GM19372 (cell line): ENCODE results near the gene NCR2.

ENCODE experiments used
- ATAC-seq: cut with Tn5 transposase; IDR thresholded peaks from one replicate; pipeline ENCODE4 v1.9.1; 2021; ENCODE audit warnings: mild to moderate bottlenecking, low read depth, moderate library complexity; ENCODE audit not compliant: unreplicated experiment

Gene NCR2

DNA sequence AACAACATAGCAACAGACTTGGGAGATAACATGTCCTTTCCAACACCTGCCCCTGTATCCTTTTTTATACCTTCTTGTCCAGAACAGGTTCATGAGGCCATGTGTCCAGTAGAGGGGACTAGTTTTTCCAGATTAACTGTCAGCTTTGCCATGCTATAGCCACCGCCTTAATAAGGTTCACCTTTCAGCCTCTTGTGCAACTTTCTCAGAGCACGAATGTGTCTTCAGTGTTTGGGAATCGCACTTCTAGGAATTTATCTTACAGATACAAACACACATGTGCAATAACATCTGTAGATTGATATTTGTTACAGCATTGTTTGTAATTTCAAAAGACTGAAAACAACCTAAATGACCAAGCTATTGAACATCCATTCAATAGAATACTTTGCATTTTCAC, 21.4 kb downstream of the NCR2 start:
- no peak for ATAC-seq

DNA sequence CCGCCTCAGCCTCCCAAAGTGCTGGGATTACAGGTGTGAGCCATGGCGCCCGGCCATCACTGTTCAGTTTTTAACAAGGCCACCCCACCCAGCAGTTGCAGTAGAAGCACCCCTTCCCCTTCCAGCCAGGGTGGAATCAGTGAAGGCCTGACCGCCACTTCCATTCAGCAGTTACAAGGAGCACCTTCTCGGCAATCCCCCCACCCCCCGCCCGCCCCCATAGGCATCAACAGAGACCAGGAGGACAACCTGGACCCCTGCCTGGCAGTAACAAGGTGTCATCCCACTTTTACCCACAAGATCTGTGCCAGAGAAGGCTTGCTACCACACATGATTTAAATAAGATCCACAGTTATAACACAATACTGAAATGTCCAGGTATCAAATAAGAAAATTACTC, 23.1 kb downstream of the NCR2 start:
- ATAC-seq = no peak

- ATAC-seq = no peak
Observed at GRCh38 chr6:41359617-41360313, 24.4 kb downstream of the NCR2 start.

DNA sequence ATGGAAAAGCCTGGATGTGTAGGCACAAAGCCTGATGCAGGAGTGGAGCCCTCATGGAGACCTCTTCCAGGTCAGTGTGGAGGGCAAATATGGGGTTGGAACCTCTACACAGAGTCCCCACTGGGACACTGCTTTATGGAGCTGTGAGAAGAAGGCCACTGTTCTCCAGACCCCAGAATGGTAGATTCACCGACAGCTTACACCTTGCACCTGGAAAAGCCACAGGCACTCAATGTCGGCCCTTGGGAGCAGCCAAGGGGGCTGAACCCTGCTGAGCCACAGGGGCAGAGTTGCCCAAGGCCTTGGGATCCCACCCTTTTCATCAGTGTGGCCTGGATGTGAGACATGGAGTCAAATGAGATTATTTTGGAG, 24.9 kb downstream of the NCR2 start:
- ATAC-seq = no peak

- ATAC-seq = no peak
Observed at GRCh38 chr6:41366150-41366549, 30.7 kb downstream of the NCR2 start.

DNA sequence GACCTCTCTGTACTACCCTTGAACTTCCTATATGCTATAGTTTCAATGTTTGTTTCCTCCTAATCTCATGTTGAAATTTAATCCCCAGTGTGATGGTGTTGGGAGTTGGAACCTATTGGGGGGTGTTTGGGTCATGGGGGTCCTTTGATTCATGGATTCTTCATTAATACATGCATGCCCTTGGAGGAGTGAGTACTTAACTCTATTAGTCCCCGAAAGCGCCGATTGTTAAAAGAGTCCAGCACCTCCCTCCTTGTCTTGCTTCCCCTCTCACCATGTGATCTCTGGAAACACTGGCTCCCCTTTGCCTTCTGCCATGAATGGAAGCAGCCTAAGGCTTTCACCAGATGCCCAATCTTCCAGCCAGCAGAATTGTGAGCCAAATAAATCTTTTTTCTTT, 31.7 kb downstream of the NCR2 start:
- ATAC-seq = no peak

- ATAC-seq = no peak
Observed at GRCh38 chr6:41367700-41368099, 32.3 kb downstream of the NCR2 start.

GRCh38 chr6:41370488-41371111, 35.2 kb downstream of the NCR2 start:
- ATAC-seq = no peak

DNA sequence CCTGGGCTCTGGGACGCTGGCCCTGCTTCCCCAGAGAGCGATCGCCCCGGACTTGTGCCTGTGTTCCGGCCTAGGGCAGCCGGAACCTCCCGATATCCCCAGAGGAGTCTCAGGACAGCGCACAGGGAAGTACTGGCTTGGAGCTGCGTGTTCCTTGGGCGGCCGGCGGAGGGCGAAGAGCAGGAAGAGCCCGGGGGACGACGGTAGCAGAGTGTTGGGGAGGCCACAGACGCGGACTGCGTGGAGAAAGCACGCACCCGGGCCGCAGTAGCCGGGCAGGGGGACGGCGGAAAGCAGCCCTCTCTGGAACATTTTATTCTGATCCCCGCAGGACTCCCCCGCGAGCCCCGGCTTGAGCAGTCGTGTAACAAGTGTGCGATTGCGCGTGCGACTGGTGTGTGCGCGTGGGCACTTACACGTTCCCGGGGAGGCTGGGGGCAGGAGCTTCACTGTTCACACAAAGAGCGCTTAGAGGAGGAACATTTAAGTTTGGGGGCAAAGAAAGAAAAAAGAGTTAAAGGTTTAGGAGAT, 36.1 kb downstream of the NCR2 start:
- no peak for ATAC-seq

GRCh38 chr6:41371992-41372831, 36.8 kb downstream of the NCR2 start:
- no peak for ATAC-seq

DNA sequence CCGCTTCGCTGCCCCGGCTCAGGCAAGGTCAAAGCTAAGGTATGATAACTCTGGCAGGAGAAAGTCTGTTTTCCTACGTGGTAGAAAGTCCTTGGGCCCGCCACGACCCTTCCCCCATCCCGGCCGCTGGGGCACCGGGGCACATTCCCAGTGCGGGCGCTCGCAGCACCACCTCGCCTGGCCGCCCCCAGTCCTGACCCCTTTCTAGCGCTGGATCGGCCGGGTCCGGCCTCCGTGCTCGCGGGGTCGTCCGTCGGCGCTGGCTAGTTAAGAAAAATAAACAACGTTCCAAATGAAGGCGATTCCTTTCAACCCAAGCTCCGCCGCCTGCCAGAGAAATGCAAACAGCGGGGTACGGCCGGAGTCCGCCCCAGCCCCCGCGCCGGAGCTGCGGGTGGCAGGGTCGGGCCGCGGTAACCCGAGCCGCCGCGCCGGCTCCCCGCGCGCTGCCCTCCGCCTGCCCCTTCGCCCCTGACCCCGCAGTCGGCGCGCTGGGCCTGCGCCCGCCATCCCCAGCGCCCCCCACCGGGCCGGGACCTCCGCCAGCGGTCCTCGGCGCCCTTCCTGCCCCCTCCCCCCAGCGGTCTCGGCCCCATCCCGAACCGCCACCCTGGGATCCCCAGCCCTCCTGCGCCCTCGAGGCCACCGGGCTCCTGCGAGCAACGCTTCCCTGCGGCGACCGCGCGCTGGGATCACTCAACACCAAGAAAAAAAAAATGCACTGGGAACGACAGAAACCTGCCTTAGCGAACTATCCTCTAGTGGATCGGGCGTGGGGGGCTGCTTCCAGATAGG, 37.6 kb downstream of the NCR2 start:
- ATAC-seq = no peak

- no peak for ATAC-seq
Observed at GRCh38 chr6:41373627-41373918, 38.2 kb downstream of the NCR2 start.

GRCh38 chr6:41373919-41374617, 38.7 kb downstream of the NCR2 start:
- no peak for ATAC-seq

GRCh38 chr6:41374618-41375590, 39.5 kb downstream of the NCR2 start:
- ATAC-seq = no peak

GRCh38 chr6:41375598-41376151, 40.3 kb downstream of the NCR2 start:
- ATAC-seq = no peak

DNA sequence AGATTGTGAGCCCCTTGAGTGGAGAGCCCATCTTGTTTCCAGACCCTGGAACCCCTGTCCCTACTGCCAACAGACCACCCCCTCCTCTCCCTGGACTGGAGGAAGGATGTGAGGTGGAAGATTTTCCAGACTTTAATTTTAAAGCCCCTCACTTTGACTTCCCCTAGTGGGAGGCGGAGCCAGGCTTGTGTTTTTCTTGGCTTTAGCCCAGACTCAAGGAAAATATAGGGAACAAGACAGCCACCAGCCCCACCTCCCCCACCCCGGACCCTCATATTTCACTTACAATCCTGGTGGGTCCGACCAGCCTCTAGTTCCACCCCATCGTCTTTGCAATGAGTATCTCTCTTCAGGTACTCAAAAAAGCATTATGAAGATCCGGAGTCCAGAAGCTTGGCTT, 40.8 kb downstream of the NCR2 start:
- no peak for ATAC-seq

- no peak for ATAC-seq
Observed at GRCh38 chr6:41377071-41377470, 41.7 kb downstream of the NCR2 start.

GRCh38 chr6:41379306-41379705, 43.9 kb downstream of the NCR2 start:
- no peak for ATAC-seq

- ATAC-seq = no peak
Observed at GRCh38 chr6:41386594-41386993, 51.2 kb downstream of the NCR2 start.
